Stimulated activated CD4-positive, alpha-beta T cell treated with anti-CD3 and anti-CD28 coated beads, Interleukin-15, amount 100 ng/mL, for 24 hours (primary cell): ENCODE data around the gene ABTB1.
A peak's percentile ranks its signal among the peaks of the same experiment; 100 is the strongest.
"Not testable (repeated sequence)": the region's sequence is repeated elsewhere in the genome, so short reads cannot be mapped to it uniquely, and the experiment has no call there.

ENCODE experiments used
- DNase-seq: peaks from one replicate; pipeline ENCODE4 v3.0.0-alpha.2; 2020

Gene ABTB1

GRCh38 chr3:127650236-127650635, 22.5 kb upstream of the ABTB1 start:
- no peak for DNase-seq

- DNase-seq, result no peak
Observed at GRCh38 chr3:127651516-127652172, 21.1 kb upstream of the ABTB1 start.

GRCh38 chr3:127652246-127652995, 20.3 kb upstream of the ABTB1 start:
- DNase-seq, result peak; percentile 44

GRCh38 chr3:127654374-127654773, 18.4 kb upstream of the ABTB1 start:
- DNase-seq, result no peak

GRCh38 chr3:127654993-127655392, 17.8 kb upstream of the ABTB1 start:
- DNase-seq, result not testable (repeated sequence)

GRCh38 chr3:127655641-127656040, 17.1 kb upstream of the ABTB1 start:
- no peak for DNase-seq

- DNase-seq, result no peak
Observed at GRCh38 chr3:127656906-127657305, 15.8 kb upstream of the ABTB1 start.

- DNase-seq, result no peak
Observed at GRCh38 chr3:127658234-127658633, 14.5 kb upstream of the ABTB1 start.

- DNase-seq, result no peak
Observed at GRCh38 chr3:127660621-127661251, 12.0 kb upstream of the ABTB1 start.

GRCh38 chr3:127661600-127661999, 11.2 kb upstream of the ABTB1 start:
- DNase-seq, result no peak

GRCh38 chr3:127662001-127662469, 10.7 kb upstream of the ABTB1 start:
- no peak for DNase-seq

- no peak for DNase-seq
Observed at GRCh38 chr3:127663151-127663550, 9.6 kb upstream of the ABTB1 start.

GRCh38 chr3:127665165-127665564, 7.6 kb upstream of the ABTB1 start:
- DNase-seq, result no peak

- DNase-seq, result no peak
Observed at GRCh38 chr3:127665586-127665985, 7.2 kb upstream of the ABTB1 start.

GRCh38 chr3:127666676-127667075, 6.1 kb upstream of the ABTB1 start:
- no peak for DNase-seq

- no peak for DNase-seq
Observed at GRCh38 chr3:127667119-127667681, 5.6 kb upstream of the ABTB1 start.

- no peak for DNase-seq
Observed at GRCh38 chr3:127668906-127669305, 3.8 kb upstream of the ABTB1 start.

GRCh38 chr3:127669541-127670228, 3.1 kb upstream of the ABTB1 start:
- DNase-seq, result no peak

GRCh38 chr3:127670229-127670559, 2.6 kb upstream of the ABTB1 start:
- DNase-seq, result no peak

- DNase-seq, result no peak
Observed at GRCh38 chr3:127670761-127671522, 1.8 kb upstream of the ABTB1 start.

- DNase-seq, result peak; percentile 39
Observed at GRCh38 chr3:127671523-127672428, 976 bp upstream of the ABTB1 start.
